ENCODE data around the gene SLC12A5.

GRCh38 chr20:46084805-46085178 lies 55.8 kb downstream of the SLC12A5 start:
- TF ChIP-seq REST (IDR thresholded peaks at IDR 0.05; ENCODE audit: insufficient read depth in 1 of 2, low read depth in 2 of 2, low read length in 2 of 2) (no peak), SIN3A (IDR thresholded peaks at IDR 0.05; ENCODE audit: borderline replicate concordance, insufficient read depth, low read length) (no peak)
